HepG2 (cell line): ENCODE results near the gene ERP27.

Experiments
- CHD4 ChIP-seq: fragments of 200-600 bp; sonication (generic); IDR thresholded peaks from 2 replicates; pipeline ENCODE4 v1.7.0; 2017; ENCODE audit warnings: mild to moderate bottlenecking, low read length, borderline replicate concordance
- HES4 ChIP-seq: sonication (generic); formaldehyde crosslinking; IDR thresholded peaks from 2 replicates; pipeline ENCODE4 v1.9.0; 2021; ENCODE audit warnings: mild to moderate bottlenecking, missing genetic modification reagents, borderline replicate concordance
- HOXA3 ChIP-seq: sonication (generic); formaldehyde crosslinking; IDR thresholded peaks from 2 replicates; pipeline ENCODE4 v1.5.0; 2020; ENCODE audit warnings: missing genetic modification reagents
- JUN ChIP-seq: sonication (generic); formaldehyde crosslinking; IDR thresholded peaks from 2 replicates; pipeline ENCODE4 v1.4.0; 2020; ENCODE audit warnings: mild to moderate bottlenecking, missing genetic modification reagents
- POLR2AphosphoS5 ChIP-seq: IDR thresholded peaks from 2 replicates; pipeline ENCODE4 v1.6.1; 2012; ENCODE audit warnings: low read depth, low read length
- SIN3A ChIP-seq: IDR thresholded peaks from 2 replicates; pipeline ENCODE4 v1.6.1; 2011; ENCODE audit warnings: low read depth, mild to moderate bottlenecking, control low read depth, low read length, borderline replicate concordance
- SNRNP70 ChIP-seq: fragments of 200-400 bp; formaldehyde crosslinking; IDR thresholded peaks from 2 replicates; pipeline ENCODE4 v1.6.1; 2017; ENCODE audit warnings: mild to moderate bottlenecking, low read depth, low read length, moderate library complexity
- ZKSCAN5 ChIP-seq: sonication (generic); formaldehyde crosslinking; IDR thresholded peaks from 2 replicates; pipeline ENCODE4 v1.5.1; 2020; ENCODE audit warnings: mild to moderate bottlenecking, missing genetic modification reagents
- ZNF639 ChIP-seq: conservative IDR thresholded peaks from 2 replicates; pipeline ENCODE4 v1.6.1; 2018; ENCODE audit warnings: missing genetic modification reagents
- TF ChIP-seq, protein P1 (sequence below): sonication (generic); formaldehyde crosslinking; IDR thresholded peaks from 2 replicates; pipeline ENCODE4 v1.4.0; 2020; ENCODE audit warnings: missing genetic modification reagents
- TF ChIP-seq, protein P2 (sequence below): sonication (generic); formaldehyde crosslinking; IDR thresholded peaks from 2 replicates; pipeline ENCODE4 v1.4.0; 2020; ENCODE audit warnings: missing genetic modification reagents
- TF ChIP-seq, protein P3 (sequence below): sonication (generic); formaldehyde crosslinking; IDR thresholded peaks from 2 replicates; pipeline ENCODE4 v1.5.0; 2020; ENCODE audit warnings: mild to moderate bottlenecking, missing genetic modification reagents, moderate library complexity
- TF ChIP-seq, protein P4 (sequence below): sonication (generic); formaldehyde crosslinking; IDR thresholded peaks from 2 replicates; pipeline ENCODE4 v1.4.0; 2020; ENCODE audit warnings: missing genetic modification reagents, borderline replicate concordance

GRCh38 chr12:14911131-14911530 lies 27.2 kb downstream of the ERP27 start:
- TF ChIP-seq HOXA3 (CRISPR knock-in tag) (no peak), POLR2AphosphoS5 (no peak), JUN (CRISPR knock-in tag) (no peak), ZNF639 (CRISPR knock-in tag) (no peak), SIN3A (no peak), HES4 (no peak), ZKSCAN5 (CRISPR knock-in tag) (no peak), SNRNP70 (no peak), CHD4 (no peak)
- TF ChIP-seq, protein P1, sequence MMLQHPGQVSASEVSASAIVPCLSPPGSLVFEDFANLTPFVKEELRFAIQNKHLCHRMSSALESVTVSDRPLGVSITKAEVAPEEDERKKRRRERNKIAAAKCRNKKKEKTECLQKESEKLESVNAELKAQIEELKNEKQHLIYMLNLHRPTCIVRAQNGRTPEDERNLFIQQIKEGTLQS (CRISPR knock-in tag) = no peak
- TF ChIP-seq, protein P2, sequence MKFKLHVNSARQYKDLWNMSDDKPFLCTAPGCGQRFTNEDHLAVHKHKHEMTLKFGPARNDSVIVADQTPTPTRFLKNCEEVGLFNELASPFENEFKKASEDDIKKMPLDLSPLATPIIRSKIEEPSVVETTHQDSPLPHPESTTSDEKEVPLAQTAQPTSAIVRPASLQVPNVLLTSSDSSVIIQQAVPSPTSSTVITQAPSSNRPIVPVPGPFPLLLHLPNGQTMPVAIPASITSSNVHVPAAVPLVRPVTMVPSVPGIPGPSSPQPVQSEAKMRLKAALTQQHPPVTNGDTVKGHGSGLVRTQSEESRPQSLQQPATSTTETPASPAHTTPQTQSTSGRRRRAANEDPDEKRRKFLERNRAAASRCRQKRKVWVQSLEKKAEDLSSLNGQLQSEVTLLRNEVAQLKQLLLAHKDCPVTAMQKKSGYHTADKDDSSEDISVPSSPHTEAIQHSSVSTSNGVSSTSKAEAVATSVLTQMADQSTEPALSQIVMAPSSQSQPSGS (CRISPR knock-in tag) = no peak
- TF ChIP-seq, protein P3, sequence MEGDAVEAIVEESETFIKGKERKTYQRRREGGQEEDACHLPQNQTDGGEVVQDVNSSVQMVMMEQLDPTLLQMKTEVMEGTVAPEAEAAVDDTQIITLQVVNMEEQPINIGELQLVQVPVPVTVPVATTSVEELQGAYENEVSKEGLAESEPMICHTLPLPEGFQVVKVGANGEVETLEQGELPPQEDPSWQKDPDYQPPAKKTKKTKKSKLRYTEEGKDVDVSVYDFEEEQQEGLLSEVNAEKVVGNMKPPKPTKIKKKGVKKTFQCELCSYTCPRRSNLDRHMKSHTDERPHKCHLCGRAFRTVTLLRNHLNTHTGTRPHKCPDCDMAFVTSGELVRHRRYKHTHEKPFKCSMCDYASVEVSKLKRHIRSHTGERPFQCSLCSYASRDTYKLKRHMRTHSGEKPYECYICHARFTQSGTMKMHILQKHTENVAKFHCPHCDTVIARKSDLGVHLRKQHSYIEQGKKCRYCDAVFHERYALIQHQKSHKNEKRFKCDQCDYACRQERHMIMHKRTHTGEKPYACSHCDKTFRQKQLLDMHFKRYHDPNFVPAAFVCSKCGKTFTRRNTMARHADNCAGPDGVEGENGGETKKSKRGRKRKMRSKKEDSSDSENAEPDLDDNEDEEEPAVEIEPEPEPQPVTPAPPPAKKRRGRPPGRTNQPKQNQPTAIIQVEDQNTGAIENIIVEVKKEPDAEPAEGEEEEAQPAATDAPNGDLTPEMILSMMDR (CRISPR knock-in tag) = no peak
- TF ChIP-seq, protein P4, sequence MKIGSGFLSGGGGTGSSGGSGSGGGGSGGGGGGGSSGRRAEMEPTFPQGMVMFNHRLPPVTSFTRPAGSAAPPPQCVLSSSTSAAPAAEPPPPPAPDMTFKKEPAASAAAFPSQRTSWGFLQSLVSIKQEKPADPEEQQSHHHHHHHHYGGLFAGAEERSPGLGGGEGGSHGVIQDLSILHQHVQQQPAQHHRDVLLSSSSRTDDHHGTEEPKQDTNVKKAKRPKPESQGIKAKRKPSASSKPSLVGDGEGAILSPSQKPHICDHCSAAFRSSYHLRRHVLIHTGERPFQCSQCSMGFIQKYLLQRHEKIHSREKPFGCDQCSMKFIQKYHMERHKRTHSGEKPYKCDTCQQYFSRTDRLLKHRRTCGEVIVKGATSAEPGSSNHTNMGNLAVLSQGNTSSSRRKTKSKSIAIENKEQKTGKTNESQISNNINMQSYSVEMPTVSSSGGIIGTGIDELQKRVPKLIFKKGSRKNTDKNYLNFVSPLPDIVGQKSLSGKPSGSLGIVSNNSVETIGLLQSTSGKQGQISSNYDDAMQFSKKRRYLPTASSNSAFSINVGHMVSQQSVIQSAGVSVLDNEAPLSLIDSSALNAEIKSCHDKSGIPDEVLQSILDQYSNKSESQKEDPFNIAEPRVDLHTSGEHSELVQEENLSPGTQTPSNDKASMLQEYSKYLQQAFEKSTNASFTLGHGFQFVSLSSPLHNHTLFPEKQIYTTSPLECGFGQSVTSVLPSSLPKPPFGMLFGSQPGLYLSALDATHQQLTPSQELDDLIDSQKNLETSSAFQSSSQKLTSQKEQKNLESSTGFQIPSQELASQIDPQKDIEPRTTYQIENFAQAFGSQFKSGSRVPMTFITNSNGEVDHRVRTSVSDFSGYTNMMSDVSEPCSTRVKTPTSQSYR (CRISPR knock-in tag) = no peak
